GM18520 (cell line): ENCODE measurements around the gene MAPT.
"Not testable (repeated sequence)": the region's sequence is repeated elsewhere in the genome, so short reads cannot be mapped to it uniquely, and the experiment has no call there.

Source experiments
- ATAC-seq: cut with Tn5 transposase; IDR thresholded peaks from one replicate; pipeline ENCODE4 v1.9.1; 2021; ENCODE audit not compliant: unreplicated experiment

MAPT gene

GRCh38 chr17:46002973-46003316, 108.6 kb downstream of the MAPT start:
- no peak for ATAC-seq

DNA sequence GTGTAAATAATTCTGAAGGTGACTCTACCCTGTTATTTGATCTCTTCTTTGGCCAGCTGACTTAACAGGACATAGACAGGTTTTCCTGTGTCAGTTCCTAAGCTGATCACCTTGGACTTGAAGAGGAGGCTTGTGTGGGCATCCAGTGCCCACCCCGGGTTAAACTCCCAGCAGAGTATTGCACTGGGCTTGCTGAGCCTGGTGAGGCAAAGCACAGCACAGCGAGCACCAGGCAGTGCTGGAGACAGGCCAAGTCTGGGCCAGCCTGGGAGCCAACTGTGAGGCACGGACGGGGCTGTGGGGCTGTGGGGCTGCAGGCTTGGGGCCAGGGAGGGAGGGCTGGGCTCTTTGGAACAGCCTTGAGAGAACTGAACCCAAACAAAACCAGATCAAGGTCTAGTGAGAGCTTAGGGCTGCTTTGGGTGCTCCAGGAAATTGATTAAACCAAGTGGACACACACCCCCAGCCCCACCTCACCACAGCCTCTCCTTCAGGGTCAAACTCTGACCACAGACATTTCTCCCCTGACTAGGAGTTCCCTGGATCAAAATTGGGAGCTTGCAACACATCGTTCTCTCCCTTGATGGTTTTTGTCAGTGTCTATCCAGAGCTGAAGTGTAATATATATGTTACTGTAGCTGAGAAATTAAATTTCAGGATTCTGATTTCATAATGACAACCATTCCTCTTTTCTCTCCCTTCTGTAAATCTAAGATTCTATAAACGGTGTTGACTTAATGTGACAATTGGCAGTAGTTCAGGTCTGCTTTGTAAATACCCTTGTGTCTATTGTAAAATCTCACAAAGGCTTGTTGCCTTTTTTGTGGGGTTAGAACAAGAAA, 109.8 kb downstream of the MAPT start:
- no peak for ATAC-seq

GRCh38 chr17:46006082-46006481, 111.7 kb downstream of the MAPT start:
- not testable (repeated sequence) for ATAC-seq

GRCh38 chr17:46007461-46007965, 113.2 kb downstream of the MAPT start:
- ATAC-seq: no peak

GRCh38 chr17:46008591-46008990, 114.2 kb downstream of the MAPT start:
- ATAC-seq: no peak

DNA sequence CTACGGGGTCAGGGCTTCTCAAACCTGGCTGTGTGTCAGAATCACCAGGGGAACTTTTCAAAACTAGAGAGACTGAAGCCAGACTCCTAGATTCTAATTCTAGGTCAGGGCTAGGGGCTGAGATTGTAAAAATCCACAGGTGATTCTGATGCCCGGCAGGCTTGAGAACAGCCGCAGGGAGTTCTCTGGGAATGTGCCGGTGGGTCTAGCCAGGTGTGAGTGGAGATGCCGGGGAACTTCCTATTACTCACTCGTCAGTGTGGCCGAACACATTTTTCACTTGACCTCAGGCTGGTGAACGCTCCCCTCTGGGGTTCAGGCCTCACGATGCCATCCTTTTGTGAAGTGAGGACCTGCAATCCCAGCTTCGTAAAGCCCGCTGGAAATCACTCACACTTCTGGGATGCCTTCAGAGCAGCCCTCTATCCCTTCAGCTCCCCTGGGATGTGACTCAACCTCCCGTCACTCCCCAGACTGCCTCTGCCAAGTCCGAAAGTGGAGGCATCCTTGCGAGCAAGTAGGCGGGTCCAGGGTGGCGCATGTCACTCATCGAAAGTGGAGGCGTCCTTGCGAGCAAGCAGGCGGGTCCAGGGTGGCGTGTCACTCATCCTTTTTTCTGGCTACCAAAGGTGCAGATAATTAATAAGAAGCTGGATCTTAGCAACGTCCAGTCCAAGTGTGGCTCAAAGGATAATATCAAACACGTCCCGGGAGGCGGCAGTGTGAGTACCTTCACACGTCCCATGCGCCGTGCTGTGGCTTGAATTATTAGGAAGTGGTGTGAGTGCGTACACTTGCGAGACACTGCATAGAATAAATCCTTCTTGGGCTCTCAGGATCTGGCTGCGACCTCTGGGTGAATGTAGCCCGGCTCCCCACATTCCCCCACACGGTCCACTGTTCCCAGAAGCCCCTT, 115.6 kb downstream of the MAPT start:
- no peak for ATAC-seq

GRCh38 chr17:46010597-46011186, 116.3 kb downstream of the MAPT start:
- no peak for ATAC-seq

DNA sequence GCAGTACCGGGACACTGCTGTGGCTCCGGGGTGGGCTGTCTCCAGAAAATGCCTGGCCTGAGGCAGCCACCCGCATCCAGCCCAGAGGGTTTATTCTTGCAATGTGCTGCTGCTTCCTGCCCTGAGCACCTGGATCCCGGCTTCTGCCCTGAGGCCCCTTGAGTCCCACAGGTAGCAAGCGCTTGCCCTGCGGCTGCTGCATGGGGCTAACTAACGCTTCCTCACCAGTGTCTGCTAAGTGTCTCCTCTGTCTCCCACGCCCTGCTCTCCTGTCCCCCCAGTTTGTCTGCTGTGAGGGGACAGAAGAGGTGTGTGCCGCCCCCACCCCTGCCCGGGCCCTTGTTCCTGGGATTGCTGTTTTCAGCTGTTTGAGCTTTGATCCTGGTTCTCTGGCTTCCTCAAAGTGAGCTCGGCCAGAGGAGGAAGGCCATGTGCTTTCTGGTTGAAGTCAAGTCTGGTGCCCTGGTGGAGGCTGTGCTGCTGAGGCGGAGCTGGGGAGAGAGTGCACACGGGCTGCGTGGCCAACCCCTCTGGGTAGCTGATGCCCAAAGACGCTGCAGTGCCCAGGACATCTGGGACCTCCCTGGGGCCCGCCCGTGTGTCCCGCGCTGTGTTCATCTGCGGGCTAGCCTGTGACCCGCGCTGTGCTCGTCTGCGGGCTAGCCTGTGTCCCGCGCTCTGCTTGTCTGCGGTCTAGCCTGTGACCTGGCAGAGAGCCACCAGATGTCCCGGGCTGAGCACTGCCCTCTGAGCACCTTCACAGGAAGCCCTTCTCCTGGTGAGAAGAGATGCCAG, 117.6 kb downstream of the MAPT start:
- no peak for ATAC-seq

DNA sequence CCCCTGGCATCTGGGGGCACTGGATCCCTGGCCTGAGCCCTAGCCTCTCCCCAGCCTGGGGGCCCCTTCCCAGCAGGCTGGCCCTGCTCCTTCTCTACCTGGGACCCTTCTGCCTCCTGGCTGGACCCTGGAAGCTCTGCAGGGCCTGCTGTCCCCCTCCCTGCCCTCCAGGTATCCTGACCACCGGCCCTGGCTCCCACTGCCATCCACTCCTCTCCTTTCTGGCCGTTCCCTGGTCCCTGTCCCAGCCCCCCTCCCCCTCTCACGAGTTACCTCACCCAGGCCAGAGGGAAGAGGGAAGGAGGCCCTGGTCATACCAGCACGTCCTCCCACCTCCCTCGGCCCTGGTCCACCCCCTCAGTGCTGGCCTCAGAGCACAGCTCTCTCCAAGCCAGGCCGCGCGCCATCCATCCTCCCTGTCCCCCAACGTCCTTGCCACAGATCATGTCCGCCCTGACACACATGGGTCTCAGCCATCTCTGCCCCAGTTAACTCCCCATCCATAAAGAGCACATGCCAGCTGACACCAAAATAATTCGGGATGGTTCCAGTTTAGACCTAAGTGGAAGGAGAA, 118.2 kb downstream of the MAPT start:
- no peak for ATAC-seq

DNA sequence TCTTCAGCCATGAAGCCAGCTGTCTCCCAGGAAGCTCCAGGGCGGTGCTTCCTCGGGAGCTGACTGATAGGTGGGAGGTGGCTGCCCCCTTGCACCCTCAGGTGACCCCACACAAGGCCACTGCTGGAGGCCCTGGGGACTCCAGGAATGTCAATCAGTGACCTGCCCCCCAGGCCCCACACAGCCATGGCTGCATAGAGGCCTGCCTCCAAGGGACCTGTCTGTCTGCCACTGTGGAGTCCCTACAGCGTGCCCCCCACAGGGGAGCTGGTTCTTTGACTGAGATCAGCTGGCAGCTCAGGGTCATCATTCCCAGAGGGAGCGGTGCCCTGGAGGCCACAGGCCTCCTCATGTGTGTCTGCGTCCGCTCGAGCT, 118.8 kb downstream of the MAPT start:
- ATAC-seq: no peak

GRCh38 chr17:46013502-46014165, 119.3 kb downstream of the MAPT start:
- ATAC-seq: no peak

DNA sequence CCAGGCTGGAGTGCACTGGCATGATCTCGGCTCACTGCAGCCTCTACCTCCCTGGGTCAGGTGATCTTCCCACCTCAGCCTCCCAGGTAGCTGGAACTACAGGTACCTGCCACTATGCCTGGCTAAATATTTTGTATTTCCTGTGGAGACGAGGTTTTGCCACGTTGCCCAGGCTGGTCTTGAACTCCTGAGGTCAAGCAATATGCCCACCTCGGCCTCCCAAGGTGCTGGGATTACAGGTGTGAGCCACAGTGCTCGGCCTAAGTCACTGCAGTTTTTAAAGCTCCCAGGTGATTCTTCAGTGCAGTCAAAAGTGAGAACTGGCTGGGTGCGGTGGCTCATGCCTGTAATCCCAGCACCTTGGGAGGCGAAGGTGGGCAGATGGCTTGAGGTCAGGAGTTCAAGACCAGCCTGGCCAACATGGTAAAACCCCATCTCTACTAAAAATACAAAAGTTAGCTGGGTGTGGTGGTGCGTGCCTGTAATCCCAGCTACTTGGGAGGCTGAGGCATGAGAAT, 125.1 kb downstream of the MAPT start:
- ATAC-seq: not testable (repeated sequence)

- peak; percentile 51 for ATAC-seq
Observed at GRCh38 chr17:46020023-46020761, 125.8 kb downstream of the MAPT start.

DNA sequence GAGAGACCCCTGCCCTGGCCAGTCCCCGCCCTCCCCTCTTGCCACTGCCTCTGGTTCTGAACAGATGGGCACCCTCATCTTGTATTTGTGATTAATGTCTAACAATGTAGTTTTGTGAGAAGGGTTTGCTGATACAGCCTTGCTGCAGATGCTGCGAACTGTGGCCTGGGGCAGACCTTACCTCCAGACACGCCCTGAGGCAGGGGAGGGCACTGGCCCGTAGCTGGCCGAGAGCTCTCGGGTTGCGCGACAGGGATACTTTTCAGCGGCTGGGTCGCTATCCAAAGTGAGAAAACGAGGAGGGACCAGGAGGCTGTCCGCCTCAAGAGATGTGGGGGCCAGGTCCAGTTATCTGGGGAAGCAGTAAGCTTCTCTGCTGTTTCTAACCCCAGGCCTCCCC, 126.6 kb downstream of the MAPT start:
- no peak for ATAC-seq

- not testable (repeated sequence) for ATAC-seq
Observed at GRCh38 chr17:46023366-46023765, 129.0 kb downstream of the MAPT start.

GRCh38 chr17:46023783-46024388, 129.5 kb downstream of the MAPT start:
- no peak for ATAC-seq

- ATAC-seq: no peak
Observed at GRCh38 chr17:46024590-46024989, 130.2 kb downstream of the MAPT start.

DNA sequence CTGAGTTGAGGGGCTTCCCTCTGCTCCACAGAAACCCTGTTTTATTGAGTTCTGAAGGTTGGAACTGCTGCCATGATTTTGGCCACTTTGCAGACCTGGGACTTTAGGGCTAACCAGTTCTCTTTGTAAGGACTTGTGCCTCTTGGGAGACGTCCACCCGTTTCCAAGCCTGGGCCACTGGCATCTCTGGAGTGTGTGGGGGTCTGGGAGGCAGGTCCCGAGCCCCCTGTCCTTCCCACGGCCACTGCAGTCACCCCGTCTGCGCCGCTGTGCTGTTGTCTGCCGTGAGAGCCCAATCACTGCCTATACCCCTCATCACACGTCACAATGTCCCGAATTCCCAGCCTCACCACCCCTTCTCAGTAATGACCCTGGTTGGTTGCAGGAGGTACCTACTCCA, 130.7 kb downstream of the MAPT start:
- ATAC-seq: no peak
